ENCODE measurements around the gene LYAR. TPM values are rescaled to one million over a fixed set of nuclear protein-coding genes. Genes with fewer than 3 reads are reported as not detected.

Gene LYAR
- total and polyA plus RNA-seq, 2 donors (not counting 3 experiments of a cell fraction or from before 2014, with no cell fraction given): 4.2 to 24.6 TPM

DNA sequence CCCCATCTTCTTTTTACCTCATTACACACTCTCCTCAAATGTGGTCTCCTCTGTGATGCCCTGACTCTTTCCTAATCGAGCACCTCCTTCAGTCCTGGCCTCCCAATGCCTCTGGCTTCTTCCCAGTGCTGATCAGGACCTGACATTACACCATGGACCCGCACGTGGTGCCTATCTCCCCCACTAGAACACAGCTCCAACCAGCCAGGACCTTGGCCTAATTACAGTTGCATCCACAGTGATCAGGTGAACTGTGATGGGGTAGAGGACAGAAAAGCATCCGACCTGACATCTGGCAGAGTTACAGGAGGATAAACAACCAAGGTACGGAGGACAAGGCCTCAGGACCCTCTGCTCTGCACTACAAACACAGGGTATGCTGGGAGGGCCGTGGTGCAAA is 12.4 kb downstream of the LYAR start:
- Histone ChIP-seq H3K36me3 (ENCODE audit: control insufficient read depth in 2 of 2, extremely low read depth in 1 of 2, insufficient read depth in 2 of 2, low read length in 2 of 2) (peaks cover 21% of the 10 kb centered on the region in 2 experiments), H3K9me1 (replicated peaks; ENCODE audit: control insufficient read depth, extremely low read depth, insufficient read depth, low read length) (no peaks in the 10 kb centered on the region), H3K27me3 (ENCODE audit: control insufficient read depth in 2 of 2, insufficient read depth in 2 of 2, low read length in 2 of 2) (no peaks in the 10 kb centered on the region), H3K27ac (ENCODE audit: insufficient read depth, low read depth, low read length) (no peak overlapping the region), H4K20me1 (replicated peaks; ENCODE audit: control insufficient read depth, extremely low read depth, insufficient read depth, low read length) (no peaks in the 10 kb centered on the region), H3K4me3 (replicated peaks in 1 of 3; ENCODE audit: insufficient read depth in 1 of 3, low read depth in 1 of 3, low read length in 3 of 3) (no peak overlapping the region), H3K9ac (replicated peaks; ENCODE audit: extremely low read depth, insufficient read depth, low read length) (no peak overlapping the region), H3K79me2 (ENCODE audit: control insufficient read depth, insufficient read depth, low read length) (no peaks in the 10 kb centered on the region), H2AFZ (ENCODE audit: low read depth, low read length) (no peak overlapping the region), H3K4me2 (ENCODE audit: insufficient read depth, low read length) (no peak overlapping the region), H3K4me1 (ENCODE audit: control insufficient read depth, extremely low read depth, insufficient read depth, low read length) (no peaks in the 10 kb centered on the region), H3K9me3 (replicated peaks; ENCODE audit: control insufficient read depth, insufficient read depth, low read length) (no peaks in the 10 kb centered on the region)
- TF ChIP-seq EZH2 (IDR thresholded peaks at IDR 0.05; ENCODE audit: borderline replicate concordance, low read depth, low read length, severe bottlenecking) (no peak), POLR2AphosphoS5 (IDR thresholded peaks at IDR 0.05; ENCODE audit: insufficient read depth, low read depth, low read length) (no peak), GATA2 (IDR thresholded peaks at IDR 0.05; ENCODE audit: insufficient read depth, insufficient read length, low read depth, low read length) (no peak), JUN (IDR thresholded peaks at IDR 0.05; ENCODE audit: borderline replicate concordance, insufficient read depth, insufficient read length, low read depth) (no peak), POLR2A (IDR thresholded peaks at IDR 0.05; ENCODE audit: low read depth, low read length) (no peak), FOS (IDR thresholded peaks at IDR 0.05; ENCODE audit: borderline replicate concordance, insufficient read depth, low read length) (no peak), MYC (IDR thresholded peaks at IDR 0.05; ENCODE audit: low read depth, low read length) (no peak)
- TF ChIP-seq, protein P1, sequence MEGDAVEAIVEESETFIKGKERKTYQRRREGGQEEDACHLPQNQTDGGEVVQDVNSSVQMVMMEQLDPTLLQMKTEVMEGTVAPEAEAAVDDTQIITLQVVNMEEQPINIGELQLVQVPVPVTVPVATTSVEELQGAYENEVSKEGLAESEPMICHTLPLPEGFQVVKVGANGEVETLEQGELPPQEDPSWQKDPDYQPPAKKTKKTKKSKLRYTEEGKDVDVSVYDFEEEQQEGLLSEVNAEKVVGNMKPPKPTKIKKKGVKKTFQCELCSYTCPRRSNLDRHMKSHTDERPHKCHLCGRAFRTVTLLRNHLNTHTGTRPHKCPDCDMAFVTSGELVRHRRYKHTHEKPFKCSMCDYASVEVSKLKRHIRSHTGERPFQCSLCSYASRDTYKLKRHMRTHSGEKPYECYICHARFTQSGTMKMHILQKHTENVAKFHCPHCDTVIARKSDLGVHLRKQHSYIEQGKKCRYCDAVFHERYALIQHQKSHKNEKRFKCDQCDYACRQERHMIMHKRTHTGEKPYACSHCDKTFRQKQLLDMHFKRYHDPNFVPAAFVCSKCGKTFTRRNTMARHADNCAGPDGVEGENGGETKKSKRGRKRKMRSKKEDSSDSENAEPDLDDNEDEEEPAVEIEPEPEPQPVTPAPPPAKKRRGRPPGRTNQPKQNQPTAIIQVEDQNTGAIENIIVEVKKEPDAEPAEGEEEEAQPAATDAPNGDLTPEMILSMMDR (IDR thresholded peaks at IDR 0.05; ENCODE audit: extremely low read depth in 1 of 2, insufficient read depth in 1 of 2, low read depth in 1 of 2, low read length in 2 of 2): no peak
- TF ChIP-seq, protein P2, sequence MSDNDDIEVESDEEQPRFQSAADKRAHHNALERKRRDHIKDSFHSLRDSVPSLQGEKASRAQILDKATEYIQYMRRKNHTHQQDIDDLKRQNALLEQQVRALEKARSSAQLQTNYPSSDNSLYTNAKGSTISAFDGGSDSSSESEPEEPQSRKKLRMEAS (IDR thresholded peaks at IDR 0.05; ENCODE audit: insufficient read depth, insufficient read length): no peak
- BruUV-seq (replicated peaks): no TSS peak
- dilution Hi-C loops (cut with MboI; ENCODE audit: extremely low pct_ligation_motif_present, low sequenced_read_pairs) (no loop called here), intact Hi-C loops (cut with micrococcal nuclease) (no loop called here)
- DNase-seq (ENCODE audit: low read depth, low spot score) (no peak), FAIRE-seq (no peak)
- ChIA-PET POLR2A (no interaction called here), CTCF (interaction anchor here (1.1 kb wide), 1 partner anchor 17 kb away, joined by 3 read pairs; no protein-coding TSS in a partner anchor)
